GM21619 (cell line): ENCODE measurements around the gene RNF213.
"Not testable (repeated sequence)": the region's sequence is repeated elsewhere in the genome, so short reads cannot be mapped to it uniquely, and the experiment has no call there.

ENCODE experiments used
- ATAC-seq: cut with Tn5 transposase; IDR thresholded peaks from one replicate; pipeline ENCODE4 v1.9.1; 2021; ENCODE audit not compliant: unreplicated experiment

RNF213 gene

GRCh38 chr17:80291691-80292487 is 31.2 kb downstream of the RNF213 start:
- no peak for ATAC-seq

GRCh38 chr17:80292521-80292971 is 31.9 kb downstream of the RNF213 start:
- ATAC-seq, result no peak

DNA sequence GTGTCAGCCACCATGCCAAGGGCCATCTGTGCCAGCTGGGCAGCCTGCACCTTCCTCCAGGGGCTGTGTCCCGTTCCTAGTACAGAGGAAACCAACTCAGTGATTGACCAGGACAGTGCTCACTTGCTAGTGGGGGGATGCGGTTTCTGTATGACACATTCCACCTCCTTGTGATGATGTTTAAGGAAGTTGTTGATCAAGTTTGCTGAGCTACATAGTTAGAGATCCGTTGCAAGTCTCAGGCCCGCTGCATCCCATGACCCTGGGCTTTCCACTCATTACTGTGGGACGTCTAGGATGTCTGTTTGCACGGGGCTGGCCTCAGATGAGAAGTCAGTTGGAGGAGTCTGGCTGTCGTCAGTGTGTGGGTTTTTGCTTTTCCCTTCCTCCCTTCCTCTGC is 33.6 kb downstream of the RNF213 start:
- no peak for ATAC-seq

GRCh38 chr17:80294653-80295052 is 34.0 kb downstream of the RNF213 start:
- ATAC-seq, result no peak

DNA sequence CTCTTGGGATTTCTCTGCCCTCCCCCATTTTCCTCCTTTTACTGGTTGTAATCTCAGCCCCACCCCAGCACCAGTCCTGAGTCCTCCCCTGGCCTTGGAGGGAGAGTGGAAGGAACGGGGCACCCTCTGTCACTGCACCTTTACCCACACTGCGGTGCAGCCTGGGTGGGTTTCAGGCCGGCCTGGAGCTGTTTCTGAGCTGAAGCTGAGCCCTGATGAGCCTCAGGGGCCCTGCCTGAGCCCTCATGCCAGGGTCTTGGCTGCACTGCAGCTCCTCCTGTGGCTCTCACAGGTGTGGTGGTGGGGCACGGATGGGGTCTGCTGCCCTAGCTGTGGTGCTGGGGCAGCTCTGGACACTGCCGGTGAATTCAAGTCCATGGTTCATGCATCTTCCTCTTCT is 34.5 kb downstream of the RNF213 start:
- ATAC-seq, result no peak

DNA sequence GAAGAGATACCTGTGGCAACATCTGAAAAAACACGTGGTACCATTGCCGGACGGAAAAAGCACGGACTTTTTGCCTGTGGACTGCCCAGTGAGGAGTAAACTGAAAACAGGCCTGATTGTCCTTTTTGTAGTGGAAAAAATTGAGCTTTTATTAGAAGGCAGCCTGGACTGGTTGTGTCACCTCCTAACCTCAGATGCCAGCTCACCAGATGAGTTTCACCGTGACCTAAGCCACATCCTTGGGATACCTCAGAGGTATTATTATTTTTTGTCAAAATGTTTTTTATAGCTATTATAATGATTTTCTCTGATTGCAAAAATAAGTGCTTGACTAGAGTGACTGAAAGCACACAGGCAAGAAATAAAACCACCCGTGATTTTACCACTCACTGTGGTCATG is 34.9 kb downstream of the RNF213 start:
- ATAC-seq, result no peak

DNA sequence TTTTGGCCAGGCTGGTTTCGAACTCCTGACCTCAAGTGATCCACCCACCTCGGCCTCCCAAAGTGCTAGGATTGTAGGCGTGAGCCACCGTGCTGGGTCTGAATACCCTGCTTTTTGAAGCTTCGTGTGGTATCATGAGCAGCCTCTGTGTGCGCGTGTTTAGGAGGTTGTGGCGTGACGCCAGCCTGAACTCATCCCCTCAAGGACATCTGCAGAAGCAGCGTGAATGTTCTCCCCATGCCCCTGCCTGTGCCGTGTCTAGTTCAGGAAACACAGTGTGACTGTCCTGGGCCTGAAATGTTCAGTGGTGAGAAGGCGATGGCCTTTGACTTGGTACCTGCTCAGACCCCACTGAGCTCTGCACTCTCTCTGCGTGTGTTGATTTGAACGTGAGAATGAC is 35.6 kb downstream of the RNF213 start:
- ATAC-seq, result no peak

GRCh38 chr17:80297996-80298560 is 37.4 kb downstream of the RNF213 start:
- ATAC-seq, result no peak

DNA sequence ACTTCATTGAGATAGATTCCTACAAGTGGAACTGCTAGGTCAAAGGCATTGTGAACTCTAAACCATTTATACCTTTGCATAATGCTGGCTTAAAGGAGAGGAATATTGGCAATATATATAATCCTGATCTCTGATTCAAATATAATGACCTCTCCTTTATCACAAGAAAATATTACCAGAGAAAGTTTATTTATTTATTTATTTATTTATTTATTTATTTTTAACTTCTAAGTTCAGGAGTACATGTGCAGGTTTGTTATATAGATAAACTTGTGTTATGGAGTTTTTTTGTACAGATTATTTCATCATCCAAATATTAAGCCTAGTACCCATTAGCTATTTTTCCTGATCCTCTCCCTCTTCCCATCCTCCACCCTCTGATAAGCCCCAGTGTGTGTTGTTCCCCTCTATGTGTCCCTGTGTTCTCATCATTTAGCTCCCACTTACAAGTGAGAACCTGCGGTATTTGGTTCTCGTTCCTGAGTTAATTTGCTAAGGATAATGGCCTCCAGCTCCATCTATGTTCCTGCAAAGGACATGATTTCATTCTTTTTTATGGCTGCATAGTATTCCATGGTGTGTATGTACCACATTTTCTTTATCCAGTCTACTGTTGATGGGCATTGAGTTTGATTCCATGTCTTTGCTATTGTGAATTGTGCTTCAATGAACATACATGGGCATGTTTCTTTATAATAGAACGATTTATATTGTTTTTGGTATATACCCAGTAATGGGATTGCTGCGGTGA is 38.9 kb downstream of the RNF213 start:
- ATAC-seq, result not testable (repeated sequence)

GRCh38 chr17:80300756-80301155 is 40.1 kb downstream of the RNF213 start:
- ATAC-seq, result not testable (repeated sequence)

DNA sequence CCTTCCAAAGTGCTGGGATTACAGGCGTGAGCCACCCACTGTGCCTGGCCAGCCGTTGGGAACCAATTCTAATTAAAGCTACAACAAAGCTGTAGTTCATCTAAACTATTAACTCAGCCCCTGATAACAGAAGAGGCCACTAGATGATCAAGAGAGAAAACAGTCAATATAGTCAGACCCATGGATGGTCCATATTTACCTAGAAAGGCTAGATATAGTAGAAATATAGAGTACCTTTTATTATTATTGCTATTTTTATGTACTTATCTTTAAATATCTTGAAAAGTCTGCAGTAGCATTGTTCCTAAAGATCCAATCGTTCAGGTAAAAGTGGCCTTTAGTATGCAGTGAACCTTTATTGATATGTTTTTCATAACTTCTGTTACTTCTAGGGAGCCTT is 43.2 kb downstream of the RNF213 start:
- ATAC-seq, result no peak

DNA sequence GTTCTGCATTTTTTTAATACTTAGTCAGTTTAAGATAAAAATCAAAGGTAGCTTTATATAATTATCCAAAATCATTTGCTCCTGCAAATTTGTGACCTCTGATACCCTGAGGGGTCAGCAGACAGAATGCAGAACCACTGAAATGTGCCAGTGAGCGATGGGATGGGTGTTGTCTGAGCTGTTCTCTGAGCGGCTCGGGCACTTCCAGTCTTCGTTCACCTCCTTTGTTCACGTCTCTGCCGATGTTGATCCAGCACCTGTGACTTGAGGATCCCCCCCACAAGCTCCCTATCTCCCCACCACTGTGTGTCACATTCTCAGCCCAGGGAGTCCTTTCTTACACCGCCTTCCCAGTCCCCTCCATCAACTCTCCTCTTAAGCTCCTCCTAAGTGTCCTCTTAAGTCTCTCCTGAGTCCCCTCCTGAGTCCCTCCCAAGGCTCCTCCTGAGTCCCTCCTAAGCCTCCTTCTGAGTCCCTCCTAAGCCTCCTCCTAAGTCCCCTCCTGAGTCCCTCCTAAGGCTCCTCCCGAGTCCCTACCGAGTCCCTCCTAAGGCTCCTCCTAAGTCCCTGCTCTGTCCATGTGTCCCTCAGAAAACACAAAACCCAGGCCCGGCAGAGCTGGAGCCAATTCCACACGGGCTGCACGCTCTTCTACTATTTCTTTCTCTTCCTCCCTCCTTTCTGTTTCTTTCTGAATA is 47.5 kb downstream of the RNF213 start:
- ATAC-seq, result no peak

- ATAC-seq, result no peak
Observed at GRCh38 chr17:80308692-80309517, 48.3 kb downstream of the RNF213 start.

GRCh38 chr17:80311216-80311827 is 50.7 kb downstream of the RNF213 start:
- ATAC-seq, result no peak

DNA sequence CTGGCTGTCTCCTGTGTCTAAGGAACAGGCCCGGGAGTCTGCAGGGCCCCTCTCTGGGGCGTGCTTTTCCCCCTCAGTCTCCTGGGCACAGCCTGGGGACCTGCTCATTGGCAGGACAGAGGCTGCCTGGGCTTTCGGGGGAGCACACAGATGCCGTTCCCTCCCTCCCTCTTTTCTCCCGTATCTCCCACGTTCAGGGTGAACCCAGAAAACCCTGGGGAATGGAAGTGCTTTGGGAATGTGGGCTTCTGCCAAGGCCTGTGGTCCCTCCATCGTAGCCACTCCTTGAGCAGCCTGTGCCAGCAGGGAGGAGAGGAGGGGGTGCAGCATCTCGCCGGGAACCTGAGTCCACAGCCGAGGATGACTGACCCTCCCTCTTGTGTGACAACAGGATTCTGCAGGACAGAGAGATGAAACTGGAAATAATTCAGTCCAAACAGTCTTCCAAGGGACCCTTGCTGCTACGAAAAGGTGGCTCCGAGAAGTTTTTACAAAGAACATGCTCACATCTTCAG is 52.0 kb downstream of the RNF213 start:
- ATAC-seq, result no peak

- ATAC-seq, result no peak
Observed at GRCh38 chr17:80313160-80313829, 52.6 kb downstream of the RNF213 start.

DNA sequence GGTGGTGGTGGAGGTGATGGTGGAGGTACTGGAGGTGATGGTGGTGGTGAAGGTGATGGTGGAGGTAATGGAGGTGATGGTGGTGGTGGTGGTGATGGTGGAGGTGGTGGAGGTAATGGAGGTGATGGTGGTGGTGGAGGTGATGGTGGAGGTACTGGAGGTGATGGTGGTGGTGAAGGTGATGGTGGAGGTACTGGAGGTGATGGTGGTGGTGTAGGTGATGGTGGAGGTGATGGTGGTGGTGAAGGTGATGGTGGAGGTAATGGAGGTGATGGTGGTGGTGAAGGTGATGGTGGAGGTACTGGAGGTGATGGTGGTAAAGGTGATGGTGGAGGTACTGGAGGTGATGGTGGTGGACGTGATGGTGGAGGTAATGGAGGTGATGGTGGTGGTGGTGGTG is 53.3 kb downstream of the RNF213 start:
- ATAC-seq, result not testable (repeated sequence)

- ATAC-seq, result no peak
Observed at GRCh38 chr17:80315517-80316182, 55.0 kb downstream of the RNF213 start.

DNA sequence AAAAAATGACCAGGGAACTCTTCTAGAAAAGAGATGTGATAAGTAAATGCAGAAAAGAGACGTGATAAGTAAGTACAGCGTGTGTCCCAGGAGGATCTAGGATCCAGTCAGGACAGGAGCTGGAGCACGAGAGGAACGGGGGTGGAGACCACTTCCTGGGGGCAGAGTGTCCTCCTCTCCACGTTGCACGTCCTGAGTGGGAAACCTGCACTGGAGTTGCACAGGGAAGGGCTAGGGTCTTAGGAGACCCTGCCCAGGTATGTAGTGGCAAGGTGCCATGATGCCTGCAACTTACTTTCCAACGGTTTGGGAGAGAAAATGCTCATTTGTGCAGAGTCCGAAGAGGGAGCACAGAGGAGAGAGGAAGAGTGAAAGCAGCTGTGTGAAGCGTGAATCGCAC is 55.8 kb downstream of the RNF213 start:
- no peak for ATAC-seq
